ENCODE data around the gene DDB1.
"Not testable (repeated sequence)": the region's sequence is repeated elsewhere in the genome, so short reads cannot be mapped to it uniquely, and the experiment has no call there.

DDB1 gene

DNA sequence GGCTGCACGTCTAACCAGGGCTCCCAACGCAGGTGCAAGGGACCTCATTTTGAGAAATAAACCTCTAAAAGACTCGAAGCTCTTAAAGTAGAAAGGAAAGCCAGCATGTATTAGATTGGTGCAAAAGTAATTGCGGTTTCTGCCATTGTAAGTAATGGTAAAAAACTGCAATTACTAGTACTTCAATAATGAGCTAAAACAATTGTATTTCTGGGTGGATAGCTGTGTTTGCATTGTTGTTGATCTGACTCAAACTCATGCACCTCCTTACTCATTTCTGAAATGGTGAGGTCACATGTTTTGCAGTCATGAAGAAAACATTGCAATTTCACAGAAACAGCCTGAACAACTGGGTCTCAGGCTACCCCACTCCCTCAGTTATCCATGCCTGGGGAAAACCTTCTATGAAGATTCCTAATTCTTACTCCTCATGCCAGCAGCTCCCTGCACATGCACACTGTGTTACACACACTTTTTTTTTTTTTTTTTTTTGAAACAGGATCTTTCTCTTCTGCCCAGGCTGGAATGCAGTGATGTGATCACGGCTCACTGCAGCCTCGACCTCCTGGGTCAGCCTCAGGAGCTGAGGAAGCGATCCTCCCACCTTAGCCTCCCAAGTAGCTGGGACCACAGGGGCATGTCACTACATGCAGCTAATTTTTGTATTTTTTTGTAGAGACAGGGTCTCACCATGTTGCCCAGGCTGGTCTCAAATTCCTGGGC lies 62.4 kb downstream of the DDB1 start:
- DNase-seq (ENCODE audit: low read depth in 2 of 2): no peak

DNA sequence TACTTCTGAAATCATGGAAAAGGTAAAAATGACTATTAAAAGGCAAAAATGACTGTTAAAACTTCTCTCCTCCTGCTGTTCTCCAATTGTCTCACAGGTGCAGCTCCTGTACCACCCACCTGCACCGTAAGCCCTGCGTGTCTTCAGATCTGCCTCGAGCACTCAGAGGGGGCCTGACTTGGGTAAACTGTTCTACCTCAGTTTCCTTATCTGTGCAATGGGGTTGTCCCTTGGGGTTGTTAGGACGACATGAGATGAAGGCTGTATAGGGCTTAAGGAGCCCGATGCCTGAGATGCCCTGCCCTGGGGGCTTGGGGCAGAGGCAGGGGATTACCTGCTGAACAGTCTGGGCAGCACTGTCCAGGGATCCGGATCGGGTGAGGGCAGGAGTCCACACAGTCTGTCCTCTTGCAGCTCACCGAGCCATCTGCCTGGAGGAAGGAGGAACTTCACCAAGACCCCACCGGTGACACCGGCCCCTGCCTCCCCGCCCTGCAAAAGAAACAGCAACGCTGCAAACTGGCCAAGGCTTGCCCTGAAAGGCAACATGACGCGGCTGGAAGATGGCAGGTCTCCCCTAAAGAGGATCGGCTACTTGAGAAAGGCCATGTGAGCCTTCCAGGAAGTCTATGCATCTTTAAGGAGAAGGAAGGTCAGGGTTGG lies 64.2 kb downstream of the DDB1 start:
- no peak for DNase-seq (ENCODE audit: low read depth in 2 of 2)

DNA sequence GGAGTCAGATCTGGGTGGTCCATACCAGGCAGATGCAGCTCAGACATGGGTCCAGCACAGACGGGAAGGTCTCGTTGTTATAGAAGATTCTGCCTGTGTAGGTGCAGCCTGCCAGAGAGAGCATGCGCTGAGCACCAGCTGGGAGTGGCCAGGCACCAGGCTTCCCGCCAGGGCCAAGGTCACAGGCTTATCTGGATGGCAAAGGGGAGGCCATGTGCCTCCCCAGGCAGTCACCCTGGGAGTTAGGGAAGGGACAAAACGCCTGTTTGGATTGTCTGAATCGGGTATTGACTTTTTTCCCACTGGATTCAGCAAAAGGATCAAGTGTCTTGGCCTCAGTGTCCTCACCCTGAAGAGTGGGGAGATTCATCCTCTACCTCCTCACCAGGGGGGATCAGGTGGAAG lies 65.5 kb downstream of the DDB1 start:
- no peak for DNase-seq (ENCODE audit: low read depth in 2 of 2)

DNA sequence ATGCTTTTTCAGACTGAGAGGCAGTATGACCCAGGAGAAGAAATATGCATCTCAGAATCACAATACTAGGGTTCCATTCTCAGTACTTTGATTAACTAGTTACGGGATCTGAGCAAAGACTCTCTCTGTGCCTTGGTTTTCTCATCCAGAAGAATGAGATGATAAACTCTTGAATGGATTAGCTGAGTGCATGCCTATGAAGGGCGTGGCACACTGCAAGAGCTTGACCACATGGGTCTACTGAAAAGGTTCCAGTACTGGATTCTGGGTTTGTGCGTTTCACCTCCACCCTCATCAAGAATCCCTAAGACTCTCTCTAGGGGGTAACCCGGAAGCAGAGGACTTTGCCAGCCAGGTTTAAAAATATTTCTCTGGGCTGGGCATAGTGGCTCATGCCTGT lies 66.3 kb downstream of the DDB1 start:
- no peak for DNase-seq (ENCODE audit: low read depth in 2 of 2)

DNA sequence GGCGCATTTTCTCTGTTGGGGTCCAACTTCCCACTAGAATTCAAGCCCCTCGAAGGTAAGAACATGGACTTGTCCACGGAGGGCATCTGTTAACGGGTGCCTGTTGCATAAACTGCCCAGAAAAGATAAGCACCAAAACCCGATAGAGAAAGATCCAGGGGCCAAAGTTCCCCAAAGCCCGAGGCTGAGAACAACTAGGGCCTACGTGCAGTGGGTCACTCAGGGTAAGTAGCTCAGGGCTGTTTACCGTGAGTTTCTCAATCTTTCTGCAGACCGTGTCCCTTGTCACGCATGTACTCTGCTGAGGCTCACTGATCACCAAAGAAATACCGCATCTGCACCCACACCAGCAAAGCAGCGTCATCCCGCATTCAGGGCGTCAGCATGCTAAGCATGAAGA lies 67.5 kb downstream of the DDB1 start:
- DNase-seq (ENCODE audit: low read depth in 2 of 2): no peak

DNA sequence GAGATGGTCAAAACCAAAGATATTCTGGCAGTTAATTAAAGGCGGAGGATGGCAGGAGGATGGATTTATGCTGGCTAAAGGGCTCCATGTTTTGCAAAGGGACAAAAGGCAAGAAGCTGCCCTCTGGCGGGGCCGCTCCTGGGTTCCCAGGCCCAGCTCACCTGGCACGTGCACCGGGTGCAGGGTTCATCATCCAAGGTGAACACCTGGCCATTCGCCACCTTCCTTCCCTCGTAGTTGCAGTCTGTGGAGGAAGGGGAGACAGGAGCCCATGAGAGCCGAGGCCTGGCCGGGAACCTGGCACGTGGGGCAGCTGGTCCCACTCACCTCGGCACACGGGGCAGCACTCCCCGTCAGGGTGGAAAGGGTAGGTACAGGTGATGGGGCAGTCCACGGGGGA lies 68.1 kb downstream of the DDB1 start:
- no peak for DNase-seq (ENCODE audit: low read depth in 2 of 2)

DNA sequence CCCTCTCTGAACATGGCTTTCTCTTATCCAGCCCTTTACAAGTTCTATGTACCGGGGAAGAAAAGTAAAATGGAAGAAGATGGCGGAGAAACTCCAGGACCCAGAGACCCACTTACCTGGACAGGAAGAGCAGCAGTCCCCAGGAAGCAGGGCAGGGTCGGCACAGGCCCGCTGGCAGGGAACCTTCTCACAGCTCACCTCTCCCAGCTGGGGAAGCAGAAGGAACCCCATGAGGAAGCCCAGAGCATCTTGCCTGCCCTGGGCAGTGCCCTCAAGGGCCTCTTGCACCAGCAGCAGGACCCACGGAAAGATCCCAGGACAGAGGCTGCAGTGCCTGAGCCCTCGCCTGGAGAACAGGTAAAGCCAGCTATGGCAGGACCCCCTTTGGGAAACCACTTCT lies 68.5 kb downstream of the DDB1 start:
- DNase-seq (ENCODE audit: low read depth in 2 of 2): no peak

DNA sequence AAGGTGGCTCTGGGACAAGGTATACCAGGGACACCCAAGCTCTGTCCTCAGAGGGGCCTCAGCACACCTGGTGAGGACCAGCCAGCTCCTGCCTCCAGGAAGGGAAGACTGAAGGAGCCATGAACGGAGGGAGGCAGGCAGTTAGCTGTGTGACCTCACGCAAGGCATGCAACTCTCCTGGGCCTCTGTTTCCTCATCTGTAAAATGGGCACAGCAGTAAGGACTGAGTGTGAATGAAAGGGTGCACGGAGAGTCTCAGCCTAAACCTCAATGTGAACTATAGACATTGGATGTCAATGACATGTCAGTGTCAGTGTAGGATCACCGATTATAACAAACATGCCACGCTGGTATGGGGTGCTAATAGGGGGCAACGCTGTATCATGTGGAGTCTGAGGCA lies 73.5 kb downstream of the DDB1 start:
- DNase-seq (ENCODE audit: low read depth in 2 of 2): no peak

DNA sequence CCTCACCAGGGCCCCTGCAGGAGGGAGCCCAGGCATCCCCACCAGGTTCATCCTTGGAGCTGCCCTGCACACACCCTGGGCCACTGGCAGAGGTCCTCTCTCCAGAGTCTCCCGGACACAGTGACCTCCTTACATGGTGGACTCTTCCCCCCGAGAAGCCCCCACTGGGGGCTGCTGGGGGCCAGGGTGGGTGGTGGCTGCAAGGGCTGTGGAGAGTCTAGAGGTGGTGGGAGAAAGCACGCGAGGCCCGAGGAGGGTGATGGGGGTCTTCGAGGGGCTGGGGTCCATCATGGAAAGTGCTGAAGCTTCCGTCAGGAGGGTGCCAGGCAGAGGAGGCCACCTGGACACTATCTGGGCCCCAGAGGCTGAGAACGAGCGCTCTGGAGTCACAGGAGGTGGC lies 74.4 kb downstream of the DDB1 start:
- no peak for DNase-seq (ENCODE audit: low read depth in 2 of 2)

DNA sequence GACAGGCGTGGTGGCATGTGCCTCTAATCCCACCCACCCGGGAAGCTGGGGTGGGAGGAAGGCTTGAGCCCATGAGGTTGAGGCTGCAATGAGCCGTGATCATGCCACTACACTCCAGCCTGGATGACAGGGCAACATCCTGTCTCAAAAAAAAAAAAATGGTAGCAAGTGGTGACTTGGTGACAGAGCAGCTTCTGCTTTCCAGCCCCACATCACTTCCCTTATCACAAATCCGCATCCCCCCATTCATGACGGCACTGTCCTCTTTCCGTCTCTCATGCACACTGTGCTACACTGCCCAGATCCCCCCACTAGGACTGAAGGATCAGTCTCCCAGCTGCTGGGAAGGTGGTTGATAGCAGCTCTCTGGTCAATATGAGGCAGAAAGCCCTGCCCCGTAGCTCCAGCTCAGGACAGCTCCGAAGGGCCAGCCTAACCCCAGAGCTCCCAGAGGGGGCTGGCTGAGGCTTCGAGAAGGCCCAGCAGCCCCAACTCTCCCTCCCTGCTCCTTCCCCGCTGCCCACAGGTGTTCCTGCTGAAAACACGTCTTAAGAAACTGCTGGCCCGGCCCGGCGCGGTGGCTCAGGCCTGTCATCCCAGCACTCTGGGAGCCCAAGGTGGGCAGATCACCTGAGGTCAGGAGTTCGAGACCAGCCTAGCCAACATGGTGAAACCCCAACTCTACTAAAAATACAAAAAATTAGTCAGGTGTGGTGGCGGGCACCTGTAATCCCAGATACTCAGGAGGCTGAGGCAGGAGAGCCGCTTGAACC lies 76.0 kb downstream of the DDB1 start:
- no peak for DNase-seq (ENCODE audit: low read depth in 2 of 2)

DNA sequence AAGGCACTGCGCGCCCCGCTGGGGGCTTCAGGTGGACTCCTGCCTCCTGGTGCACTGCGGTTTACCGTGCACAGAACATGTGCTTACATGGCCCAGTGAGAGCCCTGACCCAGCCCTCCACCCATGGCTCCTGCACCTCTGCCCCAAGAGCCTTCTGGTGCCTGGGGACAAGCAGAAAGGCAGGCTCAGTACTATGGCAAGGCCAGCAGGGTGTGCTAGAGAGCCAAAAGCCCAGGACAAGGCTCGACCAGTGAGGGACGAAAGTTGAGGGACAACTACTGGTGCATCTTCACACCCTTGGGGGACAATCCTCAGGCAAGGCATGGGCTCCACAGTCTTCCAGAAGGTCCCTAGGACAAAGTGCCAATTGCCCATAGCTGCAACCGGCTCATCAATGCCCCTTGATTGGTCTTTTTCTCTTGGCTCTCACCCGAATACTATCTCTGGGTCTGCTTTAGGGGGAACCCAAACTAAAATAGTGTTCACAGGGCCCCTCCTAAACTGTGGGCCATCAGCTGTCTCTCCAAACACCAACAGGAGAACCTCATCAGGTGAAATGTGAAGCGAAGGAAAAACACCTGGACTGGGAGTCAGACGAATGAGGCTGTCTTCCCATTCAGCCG lies 78.4 kb downstream of the DDB1 start:
- peak; percentile 32 to 38 for DNase-seq (ENCODE audit: low read depth in 2 of 2)

DNA sequence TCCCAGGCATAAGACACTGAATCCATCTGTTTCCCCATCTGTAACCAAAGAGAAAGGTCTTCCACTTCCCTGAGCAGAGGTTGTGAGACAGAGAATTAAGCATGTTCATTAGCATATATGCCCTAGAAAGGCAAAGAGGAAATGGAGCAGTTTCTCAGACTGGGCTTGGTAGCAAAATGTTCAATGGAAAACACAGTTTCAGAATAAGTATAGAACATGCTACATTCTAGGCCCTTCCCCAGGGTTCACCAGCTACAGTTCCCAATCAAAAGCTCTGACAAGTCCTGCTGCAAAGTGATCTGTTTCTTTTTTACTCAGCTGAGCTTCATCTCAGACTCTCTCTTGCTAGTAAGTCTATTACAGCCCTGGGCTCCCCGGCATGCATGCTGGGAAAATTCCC lies 80.6 kb downstream of the DDB1 start:
- not testable (repeated sequence) for DNase-seq (ENCODE audit: low read depth in 2 of 2)

DNA sequence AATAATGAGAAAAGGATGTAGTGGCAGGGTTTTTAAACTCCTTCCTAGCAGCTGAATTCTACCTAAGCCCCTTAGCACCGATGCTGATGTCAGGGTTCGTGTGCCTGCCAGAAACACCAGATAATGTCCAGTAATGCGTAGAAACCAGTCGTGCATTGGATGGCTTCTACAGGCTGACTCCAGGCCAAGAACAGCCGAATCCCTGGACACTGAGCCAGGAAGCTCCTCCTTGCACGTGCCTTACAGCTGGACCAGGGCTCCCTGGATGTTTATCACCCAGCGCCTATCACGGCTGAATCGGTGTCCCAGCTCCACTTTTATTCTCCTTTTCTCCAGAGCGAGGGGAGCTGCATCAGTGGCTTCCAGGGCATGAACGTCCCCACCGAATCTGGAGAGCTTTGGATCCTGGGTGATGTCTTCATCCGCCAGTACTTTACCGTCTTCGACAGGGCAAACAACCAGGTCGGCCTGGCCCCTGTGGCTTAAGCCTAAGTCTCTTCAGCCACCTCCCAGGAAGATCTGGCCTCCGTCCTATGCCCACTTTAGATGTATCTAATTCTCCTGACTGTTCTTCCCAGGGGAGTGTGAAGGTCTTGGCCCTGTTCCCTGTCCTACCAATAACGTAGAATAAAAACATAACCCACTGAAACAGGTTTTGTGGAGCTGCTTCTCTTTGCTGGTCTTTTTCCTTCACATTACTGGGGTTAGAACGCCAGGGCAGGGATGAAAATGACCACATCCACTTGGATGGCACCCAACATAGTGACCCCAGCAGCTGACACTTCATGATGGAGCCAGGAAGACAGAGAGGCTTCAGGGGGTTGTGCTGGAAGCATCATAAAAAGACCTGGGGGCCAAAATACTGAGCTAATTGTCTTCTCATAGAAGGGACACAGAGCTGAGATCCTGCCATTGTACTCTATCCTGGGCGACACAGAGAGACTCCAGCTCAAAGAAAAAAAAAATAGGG lies 81.8 kb downstream of the DDB1 start:
- DNase-seq (ENCODE audit: low read depth in 2 of 2): not testable (repeated sequence)

Measured in stimulated activated CD8-positive, alpha-beta memory T cell treated with anti-CD3 and anti-CD28 coated beads, Interleukin-15, amount 100 ng/mL, for 48 hours (primary cell).